ENCODE data around the gene ZNF776.

DNA sequence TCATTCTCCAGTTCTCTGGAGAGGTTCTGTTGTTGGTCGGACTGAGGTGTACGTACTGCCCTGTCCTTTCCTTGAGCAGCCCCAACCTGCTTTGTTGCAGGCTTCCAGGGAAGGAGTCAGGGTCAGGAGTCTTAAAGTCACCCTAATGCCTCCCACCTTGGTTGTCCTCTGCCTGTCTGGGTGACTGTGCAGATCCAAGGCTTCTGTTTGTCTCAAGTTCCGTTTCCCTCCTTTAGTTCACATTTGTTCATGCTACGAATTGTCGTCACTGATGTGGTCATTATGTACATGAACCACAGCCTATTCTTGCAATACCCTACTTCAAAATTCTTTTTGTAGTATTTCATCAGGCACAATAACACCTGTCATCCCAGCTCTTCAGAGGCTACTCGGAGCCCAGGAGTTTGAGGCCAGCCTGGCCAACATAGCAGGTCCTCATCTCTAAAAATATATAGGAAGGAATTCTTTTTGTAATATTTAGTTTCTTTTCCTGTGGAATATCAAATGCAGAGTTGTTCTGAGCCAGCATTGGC is 30.2 kb downstream of the ZNF776 start:
- TF ChIP-seq, protein P1, sequence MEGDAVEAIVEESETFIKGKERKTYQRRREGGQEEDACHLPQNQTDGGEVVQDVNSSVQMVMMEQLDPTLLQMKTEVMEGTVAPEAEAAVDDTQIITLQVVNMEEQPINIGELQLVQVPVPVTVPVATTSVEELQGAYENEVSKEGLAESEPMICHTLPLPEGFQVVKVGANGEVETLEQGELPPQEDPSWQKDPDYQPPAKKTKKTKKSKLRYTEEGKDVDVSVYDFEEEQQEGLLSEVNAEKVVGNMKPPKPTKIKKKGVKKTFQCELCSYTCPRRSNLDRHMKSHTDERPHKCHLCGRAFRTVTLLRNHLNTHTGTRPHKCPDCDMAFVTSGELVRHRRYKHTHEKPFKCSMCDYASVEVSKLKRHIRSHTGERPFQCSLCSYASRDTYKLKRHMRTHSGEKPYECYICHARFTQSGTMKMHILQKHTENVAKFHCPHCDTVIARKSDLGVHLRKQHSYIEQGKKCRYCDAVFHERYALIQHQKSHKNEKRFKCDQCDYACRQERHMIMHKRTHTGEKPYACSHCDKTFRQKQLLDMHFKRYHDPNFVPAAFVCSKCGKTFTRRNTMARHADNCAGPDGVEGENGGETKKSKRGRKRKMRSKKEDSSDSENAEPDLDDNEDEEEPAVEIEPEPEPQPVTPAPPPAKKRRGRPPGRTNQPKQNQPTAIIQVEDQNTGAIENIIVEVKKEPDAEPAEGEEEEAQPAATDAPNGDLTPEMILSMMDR (optimal IDR thresholded peaks at IDR 0.05 in 1 of 3, IDR thresholded peaks at IDR 0.05 in 1 of 3, conservative IDR thresholded peaks at IDR 0.05 in 1 of 3; ENCODE audit: extremely low read depth in 1 of 3, insufficient read depth in 2 of 3, low read length in 3 of 3): no peak
- no peak for TF ChIP-seq EZH2 (IDR thresholded peaks at IDR 0.05; ENCODE audit: low read length)

All from keratinocyte (primary cell).